ENCODE data around the gene SNORC.

The SNORC gene

DNA sequence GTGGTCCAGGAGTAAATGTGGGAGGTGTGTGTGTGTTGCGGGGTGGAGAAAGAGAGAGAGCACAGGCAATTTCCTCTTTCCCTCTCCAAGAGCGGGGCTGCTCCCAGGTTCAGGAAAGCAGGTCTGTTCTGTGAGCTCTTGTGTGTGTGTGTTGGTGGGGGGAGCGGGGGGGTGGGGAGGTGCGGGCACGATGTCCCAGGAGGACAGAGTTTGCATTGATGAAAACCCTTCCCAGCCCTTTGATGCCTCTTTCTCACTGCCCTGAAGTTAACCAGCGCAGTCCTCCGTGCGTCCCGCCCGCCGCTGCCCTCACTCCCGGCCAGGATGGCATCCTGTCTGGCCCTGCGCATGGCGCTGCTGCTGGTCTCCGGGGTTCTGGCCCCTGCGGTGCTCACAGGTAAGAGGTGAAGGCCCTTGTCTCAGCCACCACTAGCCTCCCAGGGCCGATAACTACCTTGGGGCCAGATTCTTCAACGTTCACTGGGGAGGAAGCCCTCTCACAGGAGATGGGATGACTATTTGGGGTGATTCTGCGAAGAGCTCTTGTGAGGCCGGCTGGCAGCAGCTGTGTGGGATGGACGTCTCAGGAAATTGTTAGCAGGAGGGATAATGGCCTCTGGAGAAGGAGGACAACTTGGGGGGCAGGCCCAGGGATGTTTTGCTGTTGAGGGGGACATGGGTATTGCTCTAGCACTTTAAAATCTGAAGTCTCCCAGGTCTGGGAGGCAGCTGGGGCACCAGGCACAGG, at the start of gene SNORC:
TSS of gene SNORC (plus strand) at position 247 of the 748 bp plus-strand sequence. CDS start at position 325, 78 bp downstream.
- no peaks in the 10 kb centered on the region for H3K4me1 ChIP-seq (ENCODE audit: control insufficient read depth, insufficient read depth, low read length)
- H3K4me3 ChIP-seq (ENCODE audit: low read depth, low read length) = no peak within 1 kb of the TSS
- no peaks in the 10 kb centered on the region for H3K9me3 ChIP-seq (ENCODE audit: control insufficient read depth, insufficient read depth, low read length)
- H3K27me3 ChIP-seq (ENCODE audit: control insufficient read depth, insufficient read depth, low read length) = peaks cover 3% of the 10 kb centered on the region
- H3K36me3 ChIP-seq (ENCODE audit: control insufficient read depth, insufficient read depth, low read length) = no peaks in the 10 kb centered on the region
- H3K9ac ChIP-seq (ENCODE audit: low read depth, low read length) = no peak within 1 kb of the TSS

DNA sequence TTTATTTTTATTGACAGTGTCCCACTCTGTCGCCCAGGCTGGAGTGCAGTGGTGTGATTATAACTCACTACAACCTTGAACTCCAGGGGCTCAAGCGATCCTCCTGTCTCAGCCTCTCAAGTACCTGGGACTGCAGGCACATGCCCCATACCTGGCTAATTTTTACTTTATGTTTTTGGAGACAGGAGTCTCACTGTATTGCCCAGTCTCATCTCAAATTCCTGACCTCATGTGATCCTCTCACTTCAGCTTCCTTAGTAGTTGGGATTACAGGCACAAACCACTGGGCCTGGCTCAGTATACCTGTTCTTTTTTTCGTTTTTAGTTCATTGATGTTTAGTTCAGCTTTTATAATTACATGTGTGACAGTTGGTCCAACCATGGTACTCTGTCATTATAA, 40.1 kb upstream of the SNORC start:
- H3K4me1 ChIP-seq (ENCODE audit: control insufficient read depth, insufficient read depth, low read length) = no peaks in the 10 kb centered on the region
- no peaks in the 10 kb centered on the region for H3K27me3 ChIP-seq (ENCODE audit: control insufficient read depth, insufficient read depth, low read length)
- no peaks in the 10 kb centered on the region for H3K9me3 ChIP-seq (ENCODE audit: control insufficient read depth, insufficient read depth, low read length)
- H3K36me3 ChIP-seq (ENCODE audit: control insufficient read depth, insufficient read depth, low read length) = peaks cover 22% of the 10 kb centered on the region
- H3K9ac ChIP-seq (ENCODE audit: low read depth, low read length) = no peak overlapping the region
- no peak overlapping the region for H3K4me3 ChIP-seq (ENCODE audit: low read depth, low read length)

DNA sequence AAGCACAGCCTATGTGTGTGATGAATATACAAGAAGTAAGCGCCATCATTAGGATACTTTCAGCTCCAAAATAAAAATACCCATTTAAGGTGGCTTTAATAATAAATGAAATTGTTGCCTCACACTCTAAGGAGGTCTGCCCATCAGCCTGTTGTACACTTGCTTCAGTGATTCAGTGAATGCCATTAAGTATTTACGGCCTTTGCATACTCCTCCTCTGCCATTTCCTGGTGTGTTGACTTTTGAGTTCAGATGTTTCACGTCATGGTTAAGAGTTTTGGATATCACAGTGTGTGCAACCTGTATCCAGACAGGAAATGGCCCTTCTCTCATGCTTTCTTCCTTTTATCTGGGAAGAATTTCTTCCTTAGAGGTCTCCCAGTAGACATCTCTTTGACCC, 38.6 kb upstream of the SNORC start:
- no peak overlapping the region for H3K9ac ChIP-seq (ENCODE audit: low read depth, low read length)
- peaks cover 18% of the 10 kb centered on the region for H3K36me3 ChIP-seq (ENCODE audit: control insufficient read depth, insufficient read depth, low read length)
- H3K9me3 ChIP-seq (ENCODE audit: control insufficient read depth, insufficient read depth, low read length) = no peaks in the 10 kb centered on the region
- no peaks in the 10 kb centered on the region for H3K4me1 ChIP-seq (ENCODE audit: control insufficient read depth, insufficient read depth, low read length)
- H3K27me3 ChIP-seq (ENCODE audit: control insufficient read depth, insufficient read depth, low read length) = no peaks in the 10 kb centered on the region
- H3K4me3 ChIP-seq (ENCODE audit: low read depth, low read length) = no peak overlapping the region

DNA sequence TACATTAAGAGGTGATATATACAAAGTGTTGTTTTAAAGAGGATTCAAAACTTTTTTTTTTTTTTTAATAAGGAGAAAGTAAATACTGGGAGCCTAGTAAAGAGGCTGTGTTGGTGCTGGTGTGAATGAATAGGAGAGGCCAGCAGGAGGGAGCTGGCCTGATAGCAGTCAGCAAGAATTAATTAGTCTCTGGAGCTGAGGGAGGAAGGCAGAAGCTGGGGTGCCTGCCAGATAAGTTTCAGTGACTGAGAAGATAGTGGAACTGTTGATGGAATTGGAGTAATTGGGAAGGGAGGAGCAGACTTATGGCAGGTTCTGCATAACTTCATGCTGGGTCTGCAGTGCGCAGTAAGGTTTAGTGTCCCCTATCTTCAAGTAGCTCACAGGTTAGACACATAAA, 36.2 kb upstream of the SNORC start:
- H3K4me1 ChIP-seq (ENCODE audit: control insufficient read depth, insufficient read depth, low read length) = no peaks in the 10 kb centered on the region
- no peak overlapping the region for H3K9ac ChIP-seq (ENCODE audit: low read depth, low read length)
- no peak overlapping the region for H3K4me3 ChIP-seq (ENCODE audit: low read depth, low read length)
- peaks cover 18% of the 10 kb centered on the region for H3K36me3 ChIP-seq (ENCODE audit: control insufficient read depth, insufficient read depth, low read length)
- no peaks in the 10 kb centered on the region for H3K9me3 ChIP-seq (ENCODE audit: control insufficient read depth, insufficient read depth, low read length)
- H3K27me3 ChIP-seq (ENCODE audit: control insufficient read depth, insufficient read depth, low read length) = no peaks in the 10 kb centered on the region

DNA sequence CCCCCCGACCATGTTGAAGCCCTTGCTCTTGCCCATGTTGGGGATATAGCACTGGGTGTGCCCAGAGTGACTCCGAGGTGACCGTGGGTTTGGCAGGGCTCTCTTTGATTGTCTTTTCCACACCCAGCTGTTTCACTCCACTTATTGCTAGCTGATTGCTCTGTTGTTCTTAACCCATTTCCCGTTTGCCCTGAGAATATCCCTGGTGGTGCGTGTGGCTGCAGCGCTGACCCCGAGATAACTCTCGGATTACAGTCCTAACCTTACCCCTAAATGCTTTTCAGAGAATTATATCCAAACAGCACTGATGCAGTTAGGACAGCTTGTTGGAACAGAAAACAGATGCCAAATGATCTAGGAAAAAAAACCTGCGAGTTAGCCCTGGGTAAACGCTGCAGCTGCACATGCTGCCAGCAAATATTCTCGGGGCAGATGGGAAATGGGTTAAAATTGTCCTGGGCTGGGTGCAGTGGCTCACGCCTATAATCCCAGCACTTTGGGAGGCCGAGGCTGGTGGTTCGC, 34.3 kb upstream of the SNORC start:
- no peaks in the 10 kb centered on the region for H3K9me3 ChIP-seq (ENCODE audit: control insufficient read depth, insufficient read depth, low read length)
- no peak overlapping the region for H3K9ac ChIP-seq (ENCODE audit: low read depth, low read length)
- H3K4me3 ChIP-seq (ENCODE audit: low read depth, low read length) = no peak overlapping the region
- H3K4me1 ChIP-seq (ENCODE audit: control insufficient read depth, insufficient read depth, low read length) = no peaks in the 10 kb centered on the region
- peaks cover 17% of the 10 kb centered on the region for H3K36me3 ChIP-seq (ENCODE audit: control insufficient read depth, insufficient read depth, low read length)
- no peaks in the 10 kb centered on the region for H3K27me3 ChIP-seq (ENCODE audit: control insufficient read depth, insufficient read depth, low read length)

DNA sequence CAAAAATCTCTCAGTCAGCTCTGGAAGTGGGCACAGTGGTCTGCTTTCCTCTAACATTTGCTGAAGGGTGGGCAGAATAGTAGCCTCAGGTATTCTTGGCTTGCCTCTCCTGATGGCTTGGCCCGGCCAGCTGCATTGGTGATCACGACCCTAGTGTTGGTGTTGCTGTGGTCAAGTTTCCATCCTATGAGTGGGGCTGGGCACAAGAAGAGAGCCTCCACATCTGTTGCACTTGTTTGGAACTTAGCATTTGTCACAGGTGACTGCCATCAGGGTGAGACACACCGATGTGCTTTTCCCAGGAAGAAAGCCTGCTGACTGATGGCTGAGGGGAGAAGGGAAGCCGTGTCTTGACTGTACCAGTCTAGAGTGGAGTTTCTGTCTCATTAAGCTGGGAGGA, 33.1 kb upstream of the SNORC start:
- no peaks in the 10 kb centered on the region for H3K9me3 ChIP-seq (ENCODE audit: control insufficient read depth, insufficient read depth, low read length)
- no peaks in the 10 kb centered on the region for H3K27me3 ChIP-seq (ENCODE audit: control insufficient read depth, insufficient read depth, low read length)

DNA sequence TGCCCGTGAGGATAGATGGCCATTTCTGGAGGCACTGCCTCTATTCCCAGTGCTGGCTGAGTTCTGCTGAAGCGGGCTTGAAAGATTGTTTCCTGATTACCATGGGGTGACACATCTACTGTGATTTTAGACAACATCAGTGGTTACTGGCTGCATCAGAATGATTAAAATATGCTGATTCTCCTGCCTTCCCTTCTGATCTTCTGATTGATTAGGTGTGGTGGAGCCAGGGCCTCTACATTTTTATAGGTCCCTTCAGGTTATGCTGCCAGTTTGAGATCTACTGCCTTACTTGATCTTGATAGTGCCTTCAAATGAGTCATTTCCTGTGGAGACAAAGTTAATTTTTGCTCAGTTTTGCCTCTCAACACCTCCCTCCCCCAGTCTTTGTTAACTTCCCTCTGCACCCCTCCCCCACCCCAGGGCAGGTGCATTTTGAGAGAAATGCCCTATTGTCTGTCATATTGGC, 31.6 kb upstream of the SNORC start:
- H3K4me3 ChIP-seq (ENCODE audit: low read depth, low read length) = no peak overlapping the region
- H3K36me3 ChIP-seq (ENCODE audit: control insufficient read depth, insufficient read depth, low read length) = peaks cover 9% of the 10 kb centered on the region
- no peaks in the 10 kb centered on the region for H3K9me3 ChIP-seq (ENCODE audit: control insufficient read depth, insufficient read depth, low read length)
- no peak overlapping the region for H3K9ac ChIP-seq (ENCODE audit: low read depth, low read length)
- H3K4me1 ChIP-seq (ENCODE audit: control insufficient read depth, insufficient read depth, low read length) = no peaks in the 10 kb centered on the region
- H3K27me3 ChIP-seq (ENCODE audit: control insufficient read depth, insufficient read depth, low read length) = no peaks in the 10 kb centered on the region

More for the DNA sequence above, 33.1 kb upstream of the SNORC start:
- no peaks in the 10 kb centered on the region for H3K4me1 ChIP-seq (ENCODE audit: control insufficient read depth, insufficient read depth, low read length)
- no peak overlapping the region for H3K4me3 ChIP-seq (ENCODE audit: low read depth, low read length)
- no peak overlapping the region for H3K9ac ChIP-seq (ENCODE audit: low read depth, low read length)
- peaks cover 15% of the 10 kb centered on the region for H3K36me3 ChIP-seq (ENCODE audit: control insufficient read depth, insufficient read depth, low read length)

DNA sequence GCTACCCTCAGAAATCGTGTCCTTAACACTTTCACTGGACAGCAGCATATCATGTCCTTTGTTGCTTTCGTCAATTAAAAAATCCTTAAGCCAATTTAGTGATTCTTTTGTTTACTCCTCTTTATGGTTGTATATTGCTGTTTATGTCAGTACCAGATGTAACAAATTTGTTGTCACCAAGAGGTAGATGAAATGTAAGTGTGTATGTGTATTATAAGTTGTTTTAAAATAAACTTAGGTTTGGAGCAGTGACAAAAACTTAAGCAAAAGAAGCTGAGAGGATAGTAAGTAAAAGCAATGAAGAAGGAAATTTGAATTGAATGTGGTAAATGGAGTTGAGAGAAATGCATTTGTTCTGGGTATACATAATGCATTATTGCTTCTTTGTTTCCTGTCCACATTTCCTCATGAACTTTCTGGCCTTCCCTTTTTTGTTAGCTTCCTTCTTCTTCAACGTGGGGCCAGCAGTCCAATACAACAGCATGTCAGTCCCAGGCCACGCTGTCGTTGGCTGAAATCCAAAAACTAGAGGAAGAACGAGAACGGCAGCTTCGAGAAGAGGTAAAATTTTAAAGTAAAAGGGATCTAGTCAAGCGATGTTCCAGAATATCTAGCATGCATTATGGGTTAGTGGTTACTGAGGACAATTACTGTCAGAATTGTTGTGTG, 30.5 kb upstream of the SNORC start:
- Histone ChIP-seq H3K4me3 (ENCODE audit: low read depth, low read length) (no peak overlapping the region), H3K4me1 (ENCODE audit: control insufficient read depth, insufficient read depth, low read length) (no peaks in the 10 kb centered on the region), H3K9me3 (ENCODE audit: control insufficient read depth, insufficient read depth, low read length) (no peaks in the 10 kb centered on the region), H3K27me3 (ENCODE audit: control insufficient read depth, insufficient read depth, low read length) (no peaks in the 10 kb centered on the region), H3K36me3 (ENCODE audit: control insufficient read depth, insufficient read depth, low read length) (peaks cover 16% of the 10 kb centered on the region), H3K9ac (ENCODE audit: low read depth, low read length) (no peak overlapping the region)

DNA sequence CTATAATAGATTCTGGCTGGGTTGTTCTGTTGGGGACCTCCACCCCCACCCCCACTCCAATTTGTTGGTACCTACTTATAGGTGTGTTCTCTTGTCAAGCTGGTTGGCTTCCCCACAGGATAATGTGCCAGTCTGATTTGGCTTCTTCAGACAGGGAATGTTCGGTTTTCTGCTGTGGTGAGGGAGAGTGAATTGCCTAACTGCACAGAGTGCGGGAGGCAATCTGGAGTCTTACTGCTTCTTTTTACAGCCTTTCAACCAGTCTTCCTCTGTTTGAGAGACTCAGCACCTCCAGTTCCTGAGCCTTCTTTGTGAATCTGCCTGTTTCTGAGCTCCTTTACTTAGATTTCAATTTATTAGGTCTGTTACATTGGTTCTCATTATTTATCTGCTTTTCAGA, 27.4 kb upstream of the SNORC start:
- H3K9me3 ChIP-seq (ENCODE audit: control insufficient read depth, insufficient read depth, low read length) = no peaks in the 10 kb centered on the region
- H3K36me3 ChIP-seq (ENCODE audit: control insufficient read depth, insufficient read depth, low read length) = peaks cover 28% of the 10 kb centered on the region
- no peaks in the 10 kb centered on the region for H3K27me3 ChIP-seq (ENCODE audit: control insufficient read depth, insufficient read depth, low read length)
- no peaks in the 10 kb centered on the region for H3K4me1 ChIP-seq (ENCODE audit: control insufficient read depth, insufficient read depth, low read length)
- H3K9ac ChIP-seq (ENCODE audit: low read depth, low read length) = no peak overlapping the region
- H3K4me3 ChIP-seq (ENCODE audit: low read depth, low read length) = no peak overlapping the region

DNA sequence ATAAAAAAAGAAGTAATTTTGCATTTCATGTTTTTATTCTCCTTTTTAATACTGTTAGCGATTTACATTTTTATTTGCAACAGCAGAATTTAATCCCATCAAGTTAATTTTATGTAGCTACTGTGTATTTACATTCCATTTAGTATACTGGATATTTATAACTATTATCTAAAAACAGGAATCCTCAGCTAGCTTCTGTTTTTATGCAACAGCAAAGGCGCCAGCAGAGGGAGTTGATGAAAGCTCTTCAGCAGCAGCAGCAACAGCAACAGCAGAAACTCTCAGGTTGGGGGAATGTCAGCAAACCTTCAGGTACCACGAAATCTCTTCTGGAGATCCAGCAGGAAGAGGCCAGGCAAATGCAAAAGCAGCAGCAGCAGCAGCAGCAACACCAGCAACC, 26.2 kb upstream of the SNORC start:
- H3K9ac ChIP-seq (ENCODE audit: low read depth, low read length) = no peak overlapping the region
- peaks cover 36% of the 10 kb centered on the region for H3K36me3 ChIP-seq (ENCODE audit: control insufficient read depth, insufficient read depth, low read length)
- H3K9me3 ChIP-seq (ENCODE audit: control insufficient read depth, insufficient read depth, low read length) = no peaks in the 10 kb centered on the region
- no peak overlapping the region for H3K4me3 ChIP-seq (ENCODE audit: low read depth, low read length)
- no peaks in the 10 kb centered on the region for H3K4me1 ChIP-seq (ENCODE audit: control insufficient read depth, insufficient read depth, low read length)
- H3K27me3 ChIP-seq (ENCODE audit: control insufficient read depth, insufficient read depth, low read length) = no peaks in the 10 kb centered on the region

DNA sequence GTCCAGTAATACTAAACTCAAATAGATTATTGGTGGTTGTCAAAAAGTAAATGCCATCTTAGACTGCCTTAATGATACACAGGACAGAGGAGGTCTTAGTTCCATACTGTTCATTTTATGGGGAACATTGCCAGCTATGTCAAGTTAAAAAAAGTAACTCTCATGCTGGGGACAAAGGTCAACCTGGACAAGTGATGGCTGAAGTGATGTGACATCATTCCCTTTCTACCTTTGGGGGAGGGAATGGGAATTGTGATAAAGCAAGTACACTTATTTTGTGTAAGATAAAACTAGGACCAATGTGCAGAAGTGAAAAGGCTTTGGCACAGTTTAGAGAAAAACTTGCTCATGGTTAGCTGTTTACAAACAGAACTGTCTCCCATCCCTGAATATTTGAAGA, 24.0 kb upstream of the SNORC start:
- no peak overlapping the region for H3K9ac ChIP-seq (ENCODE audit: low read depth, low read length)
- no peaks in the 10 kb centered on the region for H3K4me1 ChIP-seq (ENCODE audit: control insufficient read depth, insufficient read depth, low read length)
- peaks cover 36% of the 10 kb centered on the region for H3K36me3 ChIP-seq (ENCODE audit: control insufficient read depth, insufficient read depth, low read length)
- H3K27me3 ChIP-seq (ENCODE audit: control insufficient read depth, insufficient read depth, low read length) = no peaks in the 10 kb centered on the region
- H3K4me3 ChIP-seq (ENCODE audit: low read depth, low read length) = no peak overlapping the region
- no peaks in the 10 kb centered on the region for H3K9me3 ChIP-seq (ENCODE audit: control insufficient read depth, insufficient read depth, low read length)

DNA sequence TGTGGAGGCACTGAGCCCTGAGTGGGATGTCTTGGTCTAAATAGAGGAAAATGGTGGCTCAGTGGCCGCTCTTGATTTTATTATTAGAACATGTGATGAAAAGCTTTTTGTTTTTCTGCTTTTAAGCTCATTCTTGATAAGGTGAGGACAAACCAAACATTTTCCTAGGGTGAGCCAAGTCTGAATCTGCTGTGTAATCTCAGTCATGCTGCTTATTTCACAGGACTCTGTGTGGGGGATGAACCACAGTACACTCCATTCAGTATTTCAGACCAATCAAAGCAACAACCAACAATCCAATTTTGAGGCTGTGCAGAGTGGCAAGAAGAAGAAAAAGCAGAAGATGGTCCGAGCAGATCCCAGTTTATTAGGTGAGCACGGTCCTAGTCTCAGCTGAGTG, 20.0 kb upstream of the SNORC start:
- no peaks in the 10 kb centered on the region for H3K4me1 ChIP-seq (ENCODE audit: control insufficient read depth, insufficient read depth, low read length)
- H3K27me3 ChIP-seq (ENCODE audit: control insufficient read depth, insufficient read depth, low read length) = no peaks in the 10 kb centered on the region
- no peak overlapping the region for H3K4me3 ChIP-seq (ENCODE audit: low read depth, low read length)
- peaks cover 28% of the 10 kb centered on the region for H3K36me3 ChIP-seq (ENCODE audit: control insufficient read depth, insufficient read depth, low read length)
- H3K9ac ChIP-seq (ENCODE audit: low read depth, low read length) = no peak overlapping the region
- H3K9me3 ChIP-seq (ENCODE audit: control insufficient read depth, insufficient read depth, low read length) = no peaks in the 10 kb centered on the region

Measured in iPS-15b (cell line).